GM12865 (cell line): Measurements from ENCODE around the gene SKA2.

Experiments
- DNase-seq: peaks from one replicate; pipeline ENCODE4 v3.0.0; 2010; ENCODE audit warnings: low read depth
- H3K4me3 ChIP-seq: 2 replicates; pipeline ENCODE4 v1.5.1; 2011; ENCODE audit warnings: mild to moderate bottlenecking, low read depth, low read length, control low read depth
- CTCF ChIP-seq: IDR thresholded peaks from 2 replicates; pipeline ENCODE4 v1.5.1; 2011; ENCODE audit warnings: low read length, control low read depth, low read depth, inconsistent platforms; ENCODE audit not compliant: insufficient read depth; ENCODE audit errors: missing control alignments

Gene SKA2

GRCh38 chr17:59106463-59107305 lies 48.3 kb downstream of the SKA2 start, which contains the start of gene TRIM37:
TSS of gene TRIM37 (minus strand) at chr17:59106880. CDS start at chr17:59106461, 419 bp downstream.
- peak within 1 kb of the TSS; percentile 99 for H3K4me3 ChIP-seq
- no peak for TF ChIP-seq CTCF
- DNase-seq: peak; percentile 100

DNA sequence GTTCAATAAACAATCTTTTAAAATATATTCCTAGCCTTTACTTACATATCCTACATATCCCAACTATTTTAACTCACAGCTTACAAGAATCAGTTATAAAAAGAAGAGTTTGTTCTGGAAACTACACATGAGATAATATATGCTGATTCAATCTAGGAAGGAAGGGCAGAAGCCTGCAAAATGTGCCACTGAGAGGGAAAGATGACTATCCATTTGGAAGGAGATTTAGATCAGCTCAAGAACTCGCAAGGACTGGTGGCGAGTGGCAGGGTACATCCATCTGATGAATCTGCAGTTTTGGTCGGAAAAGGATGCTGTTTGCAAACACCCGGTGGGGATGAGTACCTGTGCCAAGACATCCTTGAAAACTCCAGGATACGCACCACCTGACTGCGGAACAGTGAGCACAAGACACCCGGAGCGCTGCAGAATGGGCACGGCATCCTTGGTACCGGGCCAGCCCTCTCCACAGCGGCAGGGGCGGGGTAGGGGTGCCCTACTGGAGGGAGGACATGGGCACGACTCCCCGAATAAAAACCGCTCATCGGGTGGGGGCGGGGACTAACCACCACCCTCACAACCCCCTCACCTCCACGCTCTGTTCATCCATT lies 49.0 kb downstream of the SKA2 start:
- peak overlapping the region; percentile 99 for H3K4me3 ChIP-seq
- peak; percentile 59 for DNase-seq

GRCh38 chr17:59101178-59101577 lies 53.8 kb downstream of the SKA2 start:
- no peak overlapping the region for H3K4me3 ChIP-seq
- TF ChIP-seq CTCF: no peak
- DNase-seq: no peak

More for the DNA sequence above, 49.0 kb downstream of the SKA2 start:
- no peak for TF ChIP-seq CTCF

GRCh38 chr17:59097876-59098275 lies 57.1 kb downstream of the SKA2 start:
- H3K4me3 ChIP-seq: no peak overlapping the region
- DNase-seq: no peak
- TF ChIP-seq CTCF: no peak

GRCh38 chr17:59094861-59095530 lies 60.0 kb downstream of the SKA2 start:
- DNase-seq: no peak
- no peak for TF ChIP-seq CTCF
- no peak overlapping the region for H3K4me3 ChIP-seq

GRCh38 chr17:59093702-59094231 lies 61.2 kb downstream of the SKA2 start:
- no peak for TF ChIP-seq CTCF
- peak; percentile 55 for DNase-seq
- H3K4me3 ChIP-seq: no peak overlapping the region
